GF-D8 (cell line): ENCODE data around the gene BRAF.
"Not testable (repeated sequence)": the region's sequence is repeated elsewhere in the genome, so short reads cannot be mapped to it uniquely, and the experiment has no call there.

Source experiments
- DNase-seq: peaks from one replicate; lab custom pipeline; 2025; lab: John Stamatoyannopoulos, UW

The BRAF gene

DNA sequence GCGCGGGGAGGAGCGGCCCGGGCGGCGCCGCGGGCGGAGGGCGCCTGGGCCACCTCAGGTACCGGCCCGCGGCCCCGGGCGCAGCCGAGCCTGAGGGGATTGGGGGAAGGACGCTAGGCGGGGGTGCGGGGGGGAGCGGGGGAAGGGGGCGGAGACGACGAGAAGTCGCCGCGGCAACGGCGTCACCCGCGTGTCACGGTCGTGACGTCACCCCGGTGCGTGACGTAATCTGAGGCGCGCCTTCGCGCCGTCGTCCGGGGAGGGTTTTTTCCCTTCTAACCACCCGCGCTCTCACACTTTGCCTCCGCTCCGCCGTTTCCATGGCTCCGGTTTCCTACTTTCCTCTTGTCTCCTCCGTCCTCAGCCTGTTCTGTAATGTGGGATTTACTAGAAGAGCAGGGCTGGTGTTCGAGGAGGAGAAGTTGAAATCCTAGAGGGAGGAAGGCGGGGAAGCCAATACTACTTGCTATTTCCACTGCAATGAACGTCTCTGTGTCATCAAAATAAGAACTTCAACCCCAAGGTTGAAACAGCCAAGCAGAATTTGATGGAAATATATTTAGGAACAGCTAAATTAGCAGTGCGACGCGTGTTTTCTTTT, at the start of gene BRAF:
Gene BRAF (minus strand): TSS at position 109 of the 601 bp plus-strand sequence. CDS start 226 bp downstream, outside the sequence.
- DNase-seq = peak; percentile 62

DNA sequence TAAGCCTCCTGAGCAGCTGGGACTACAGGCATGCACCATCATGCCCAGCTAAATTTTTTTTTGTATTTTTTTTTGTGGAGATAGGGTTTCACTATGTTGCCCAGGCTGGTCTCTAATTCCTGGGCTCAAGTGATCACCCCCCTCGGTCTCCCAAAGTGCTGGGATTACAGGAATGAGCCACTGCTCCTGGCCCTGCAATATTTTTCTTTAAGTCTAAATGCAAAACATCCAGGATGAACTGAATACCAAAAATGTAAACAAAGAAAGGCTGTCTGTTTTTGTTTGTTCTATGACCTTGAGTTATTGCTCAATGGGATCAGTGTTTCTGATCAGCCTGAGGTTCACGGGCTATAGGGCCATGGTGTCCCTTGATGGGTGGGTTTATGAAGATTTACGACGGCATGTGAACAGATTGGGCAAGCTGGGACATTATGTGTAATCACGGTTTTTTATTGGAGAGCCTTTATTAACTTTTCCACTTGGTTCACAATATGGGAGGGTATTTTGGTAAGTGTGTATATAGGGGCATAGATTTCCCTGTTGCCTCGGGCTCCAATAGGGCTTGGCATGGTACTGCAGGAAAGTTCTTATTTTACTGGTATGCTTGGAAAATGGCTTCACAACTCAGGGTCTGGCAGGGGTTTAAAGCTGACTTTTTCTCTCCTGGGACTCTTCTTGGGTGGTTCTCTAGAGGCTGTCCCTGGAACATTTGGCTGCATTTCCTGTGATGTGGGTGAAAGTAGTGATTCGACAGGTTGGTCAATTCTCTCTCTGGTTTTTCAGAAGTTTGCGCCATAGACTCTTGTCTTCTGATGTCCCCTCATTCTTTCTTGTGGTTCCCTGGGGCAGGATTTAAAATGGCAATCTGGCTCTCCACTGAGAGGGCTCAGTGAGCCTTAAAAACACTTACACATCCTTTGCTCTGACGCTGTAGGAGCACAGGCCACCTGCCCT, 48.4 kb upstream of the BRAF start:
- peak; percentile 19 for DNase-seq

DNA sequence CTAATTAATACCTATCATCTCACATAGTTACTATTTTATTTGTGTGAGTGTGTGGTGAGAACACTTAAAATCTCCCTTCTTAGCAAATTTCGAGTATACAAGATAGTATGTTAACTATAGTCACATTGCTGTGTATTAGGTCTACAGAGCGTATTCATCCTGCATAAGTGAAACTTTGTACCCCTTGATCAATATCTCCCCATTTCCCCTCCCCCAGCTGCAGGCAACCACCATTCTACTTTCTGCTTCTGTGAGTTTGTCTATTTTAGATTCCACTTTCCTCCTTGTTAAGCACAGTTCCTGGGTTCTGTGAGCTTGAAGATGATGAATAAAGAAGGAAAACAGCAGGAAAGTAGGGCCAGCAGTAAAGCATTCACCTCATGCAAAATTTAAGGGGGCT, 47.6 kb upstream of the BRAF start:
- no peak for DNase-seq

DNA sequence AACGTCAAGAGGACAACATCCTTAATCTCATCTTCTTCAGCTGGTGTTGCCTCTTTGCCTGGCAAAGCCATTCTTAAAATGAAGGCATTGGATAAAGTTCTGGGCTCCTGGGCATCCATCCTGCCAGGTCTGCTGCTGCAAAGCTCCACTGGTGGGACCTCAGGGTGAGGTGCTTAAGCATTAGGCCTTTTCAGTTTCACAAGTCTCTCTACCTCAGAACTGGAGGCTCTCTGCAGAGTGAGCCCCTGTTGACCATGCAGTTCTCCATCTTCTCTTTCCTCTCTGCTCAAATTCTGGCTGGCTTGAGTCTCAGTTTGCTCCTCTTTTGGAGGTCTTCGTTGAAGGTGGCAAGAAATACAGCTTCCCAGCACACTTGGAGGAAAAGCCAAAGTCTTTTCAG, 42.7 kb upstream of the BRAF start:
- DNase-seq = no peak

DNA sequence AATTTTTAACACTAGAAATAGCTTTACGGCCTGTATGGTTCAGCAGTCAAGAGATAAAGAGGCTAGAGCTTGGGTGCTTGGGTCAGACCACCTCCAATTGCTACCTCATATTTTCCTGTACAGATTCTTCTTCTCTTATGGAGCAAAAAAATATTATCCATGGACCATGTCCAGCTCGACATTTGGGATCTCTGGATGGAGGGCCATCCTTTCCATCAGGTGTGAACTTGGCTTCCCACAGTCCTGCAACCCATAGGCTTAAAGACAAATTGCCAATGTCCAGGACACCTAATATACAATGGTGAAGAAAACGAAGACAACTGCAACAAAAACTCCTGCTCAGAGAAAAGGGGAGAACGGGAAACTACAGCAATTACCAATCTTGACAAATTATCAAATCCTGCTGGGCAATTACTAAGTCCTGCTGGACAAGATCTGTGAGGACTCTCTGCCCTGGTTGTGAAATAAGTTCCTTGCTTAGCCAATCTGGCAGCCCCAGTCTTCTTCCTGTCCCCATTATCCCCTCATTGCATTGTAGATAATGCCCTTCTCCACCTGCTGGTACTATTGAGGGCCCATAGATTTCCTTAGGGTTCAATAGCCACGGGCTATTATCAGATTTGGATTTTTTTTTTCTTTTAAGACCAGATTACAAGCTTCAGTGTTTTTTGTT, 42.0 kb upstream of the BRAF start:
- DNase-seq = no peak

DNA sequence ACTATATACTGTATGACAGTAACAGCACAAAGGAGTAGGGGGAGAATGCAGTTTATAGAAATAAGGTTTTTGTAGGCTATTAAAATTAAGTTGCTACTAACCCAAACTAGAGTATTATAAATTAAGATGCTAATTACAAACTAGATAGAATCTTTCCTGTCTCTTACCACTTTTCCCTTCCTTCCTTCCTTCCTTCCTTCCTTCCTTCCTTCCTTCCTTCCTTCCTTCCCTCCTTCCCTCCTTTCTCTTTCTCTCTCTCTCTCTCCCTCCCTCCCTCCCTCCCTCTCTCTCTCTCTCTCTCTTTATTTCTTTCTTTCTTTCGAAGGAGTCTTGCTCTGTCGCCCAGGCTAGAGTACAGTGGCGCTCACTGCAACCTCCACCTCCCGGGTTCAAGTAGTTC, 36.4 kb upstream of the BRAF start:
- DNase-seq = no peak

DNA sequence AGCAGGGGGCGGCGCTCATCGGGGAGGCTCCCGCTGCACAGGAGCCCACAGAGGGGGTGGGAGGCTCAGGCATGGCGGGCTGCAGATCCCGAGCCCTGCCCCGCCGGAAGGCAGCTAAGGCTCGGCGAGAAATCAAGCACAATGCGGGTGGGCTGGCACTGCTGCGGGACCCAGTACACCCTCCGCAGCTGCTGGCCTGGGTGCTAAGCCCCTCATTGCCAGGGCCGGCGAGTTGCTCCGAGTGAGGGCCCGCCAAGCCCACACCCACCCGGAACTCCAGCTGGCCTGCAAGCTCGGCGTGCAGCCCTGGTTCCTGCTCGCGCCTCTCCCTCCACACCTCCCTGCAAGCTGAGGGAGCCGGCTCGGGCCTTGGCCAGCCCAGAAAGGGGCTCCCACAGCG, 32.3 kb upstream of the BRAF start:
- DNase-seq = not testable (repeated sequence)

DNA sequence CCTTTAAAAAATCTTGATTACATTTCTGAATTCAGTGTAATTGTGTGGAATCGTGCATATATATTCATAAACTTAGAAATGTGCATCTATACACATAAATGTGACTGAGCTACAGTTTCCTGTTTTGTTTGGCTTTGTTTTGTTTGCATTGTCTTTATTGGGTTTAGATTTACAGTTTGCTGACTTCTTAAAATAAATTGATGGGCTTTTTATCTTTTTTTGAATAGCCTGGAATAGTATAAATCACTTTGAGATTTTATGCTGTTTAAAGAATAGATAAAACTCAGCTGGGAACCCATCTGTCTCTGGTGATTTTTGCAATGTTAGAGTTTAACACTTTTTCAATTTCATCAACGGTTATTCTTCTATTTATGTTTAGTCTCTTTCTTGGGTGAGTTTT, 21.2 kb upstream of the BRAF start:
- DNase-seq = no peak

DNA sequence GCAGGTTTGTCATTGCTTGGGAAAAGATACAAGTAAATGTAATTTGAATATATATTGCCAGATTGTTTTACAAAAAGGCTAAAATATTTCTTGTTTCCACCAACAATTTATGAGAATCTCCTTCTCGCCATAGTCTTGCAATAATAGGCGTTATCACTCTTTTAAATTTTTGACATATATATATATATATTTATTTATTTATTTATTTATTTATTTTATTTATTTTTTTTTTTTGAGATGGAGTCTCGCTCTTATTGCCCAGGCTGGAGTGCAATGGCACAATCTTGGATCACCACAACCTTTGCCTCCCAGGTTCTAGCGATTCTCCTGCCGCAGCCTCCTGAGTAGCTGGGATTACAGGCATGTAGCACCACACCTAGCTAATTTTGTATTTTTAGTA, 17.5 kb upstream of the BRAF start:
- not testable (repeated sequence) for DNase-seq

DNA sequence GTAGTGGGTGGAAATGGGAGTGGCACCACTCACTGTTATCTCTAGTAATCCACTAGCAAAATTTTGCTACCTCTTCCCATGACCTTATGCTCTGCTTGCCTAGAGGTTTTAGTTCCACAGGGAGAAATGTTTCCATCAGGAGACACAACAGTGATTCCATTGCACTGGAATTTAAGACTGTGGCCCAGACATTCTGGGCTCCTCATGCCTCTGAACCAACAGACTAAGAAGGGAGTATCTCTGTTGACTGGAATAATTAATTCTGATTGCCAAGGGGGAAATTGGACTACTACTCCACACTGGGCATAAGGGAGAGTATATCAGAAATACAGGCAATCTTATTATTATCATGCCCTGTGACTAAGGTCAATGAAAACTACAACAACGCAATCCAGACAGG, 16.2 kb upstream of the BRAF start:
- DNase-seq = no peak

DNA sequence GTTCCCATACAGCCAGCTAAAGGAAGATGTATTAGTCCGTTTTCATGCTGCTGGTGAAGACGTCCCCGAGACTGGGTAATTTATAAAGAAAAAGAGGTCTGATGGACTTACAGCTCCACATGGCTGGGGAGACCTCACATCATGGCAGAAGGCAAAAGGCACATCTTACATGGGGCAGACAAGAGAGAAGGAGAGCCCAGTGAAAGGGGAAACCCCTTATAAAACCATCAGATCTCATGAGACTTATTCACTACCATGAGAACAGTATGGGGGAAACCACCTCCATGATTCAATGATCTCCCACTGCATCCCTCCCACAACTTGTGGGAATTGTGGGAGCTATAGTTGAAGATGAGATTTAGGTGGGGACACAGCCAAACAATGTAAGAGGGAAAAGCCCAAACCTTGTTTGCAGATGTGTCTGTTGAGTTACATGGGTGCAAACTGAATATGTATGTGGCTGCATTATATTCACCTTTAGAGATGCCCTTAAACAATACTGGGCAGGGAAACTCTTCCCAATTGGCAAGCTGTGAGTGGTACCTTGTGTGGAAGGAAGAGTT, 13.1 kb upstream of the BRAF start:
- DNase-seq = no peak

DNA sequence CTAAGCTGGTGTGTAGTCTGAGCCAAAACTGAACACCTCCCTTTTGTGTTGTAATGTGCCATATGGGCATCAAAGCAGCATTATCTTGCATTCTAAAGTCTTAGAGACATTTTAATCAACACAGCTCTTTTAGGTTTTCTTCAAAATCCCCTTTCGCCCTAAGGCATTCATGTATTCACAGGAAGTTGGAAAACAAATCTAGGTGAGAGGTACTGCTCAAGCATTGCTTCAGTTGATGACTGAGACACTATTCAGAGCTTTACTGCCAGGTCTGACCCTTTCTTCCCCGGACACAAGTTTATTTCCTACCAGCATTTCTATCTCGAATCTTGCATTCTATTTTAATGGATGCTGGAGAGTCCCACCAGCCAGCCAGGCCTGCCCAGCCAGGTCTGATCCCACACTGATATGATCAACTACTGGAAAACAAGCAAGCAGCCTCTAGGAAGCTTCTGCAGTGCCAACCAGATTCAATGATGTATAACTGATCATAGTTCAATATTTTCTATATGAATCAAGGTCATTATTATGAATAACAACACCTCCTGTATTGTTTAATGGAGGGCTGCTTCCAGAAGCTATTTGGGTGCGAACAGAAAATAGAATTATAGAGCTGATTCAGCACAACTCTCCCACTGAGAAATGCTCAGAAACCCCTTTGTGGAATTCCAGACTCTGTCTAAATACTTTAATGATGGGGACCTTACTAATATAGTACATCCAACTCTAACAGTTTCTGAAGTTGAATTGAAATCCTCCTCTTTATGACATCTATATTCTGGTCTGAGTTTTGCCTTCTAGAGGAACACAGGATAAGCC, 4.0 kb upstream of the BRAF start:
- DNase-seq = no peak

DNA sequence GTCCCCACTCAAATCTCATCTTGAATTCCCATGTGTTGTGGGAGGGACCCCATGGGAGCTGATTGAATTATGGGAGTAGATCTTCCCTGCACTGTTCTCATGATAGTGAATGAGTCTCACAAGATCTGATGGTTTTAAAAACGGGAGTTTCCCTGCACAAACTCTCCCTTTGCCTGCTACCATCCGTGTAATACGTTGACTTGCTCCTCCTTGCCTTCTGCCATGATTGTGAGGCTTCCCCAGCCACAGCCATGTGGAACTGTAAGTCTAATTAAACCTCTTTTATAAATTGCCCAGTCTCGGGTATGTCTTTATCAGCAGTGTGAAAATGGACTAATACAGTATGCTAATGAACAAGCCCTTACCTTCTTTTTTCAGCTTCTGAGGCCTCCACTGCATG, 3.2 kb upstream of the BRAF start:
- DNase-seq = not testable (repeated sequence)

DNA sequence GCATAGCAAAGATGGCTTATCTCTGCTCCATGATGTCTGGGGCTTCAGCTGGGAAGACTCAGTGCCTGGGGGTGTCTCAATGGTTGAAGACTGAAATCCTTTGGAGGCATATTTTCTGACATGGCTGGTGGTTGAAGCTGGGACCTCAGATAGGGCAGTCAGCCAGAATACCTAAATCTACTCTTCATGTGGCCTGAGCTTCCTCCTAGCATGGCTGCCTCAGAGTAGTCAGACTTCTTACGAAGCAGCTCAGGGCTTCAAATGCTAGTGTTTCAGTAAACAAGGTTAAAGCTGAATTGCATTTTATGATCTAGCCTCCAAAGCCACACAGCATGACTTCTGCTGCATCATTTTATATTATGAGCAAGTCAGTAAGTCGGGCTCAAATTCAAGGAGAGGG, 2.6 kb upstream of the BRAF start:
- DNase-seq = no peak

DNA sequence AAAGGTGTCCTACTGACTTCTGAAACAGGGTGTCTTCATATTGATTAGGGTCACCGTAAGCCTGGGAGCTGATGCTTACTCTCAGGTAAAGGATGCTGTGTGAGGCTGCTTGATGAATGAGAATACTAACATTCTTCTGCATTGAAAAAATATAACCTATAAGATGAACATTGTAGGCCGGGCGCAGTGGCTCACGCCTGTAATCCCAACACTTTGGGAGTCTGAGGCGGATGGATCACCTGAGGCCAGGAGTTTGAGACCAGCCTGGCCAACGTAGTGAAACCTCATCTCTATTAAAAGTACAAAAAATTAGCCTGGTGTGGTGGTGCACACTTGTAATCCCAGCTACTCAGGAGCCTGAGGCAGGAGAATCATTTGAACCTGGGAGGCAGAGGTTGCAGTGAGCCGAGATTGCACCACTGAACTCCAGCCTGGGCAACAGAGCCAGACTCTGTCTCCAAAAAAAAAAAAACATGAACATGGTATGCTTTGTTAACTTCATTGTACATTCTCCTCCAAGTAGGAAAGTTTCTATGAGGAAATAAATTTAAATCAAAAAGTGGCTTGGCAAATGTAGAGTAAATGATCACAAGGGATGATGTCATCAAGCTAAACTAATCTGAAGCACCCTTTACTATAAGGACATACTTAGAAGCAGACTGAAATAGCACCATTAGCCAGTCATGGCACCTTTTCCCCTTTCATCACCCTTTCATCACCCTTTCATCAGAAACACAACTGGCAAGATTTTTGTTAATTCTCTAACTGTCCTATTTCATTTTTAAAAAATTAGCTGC, 1.5 kb upstream of the BRAF start:
- DNase-seq = no peak

DNA sequence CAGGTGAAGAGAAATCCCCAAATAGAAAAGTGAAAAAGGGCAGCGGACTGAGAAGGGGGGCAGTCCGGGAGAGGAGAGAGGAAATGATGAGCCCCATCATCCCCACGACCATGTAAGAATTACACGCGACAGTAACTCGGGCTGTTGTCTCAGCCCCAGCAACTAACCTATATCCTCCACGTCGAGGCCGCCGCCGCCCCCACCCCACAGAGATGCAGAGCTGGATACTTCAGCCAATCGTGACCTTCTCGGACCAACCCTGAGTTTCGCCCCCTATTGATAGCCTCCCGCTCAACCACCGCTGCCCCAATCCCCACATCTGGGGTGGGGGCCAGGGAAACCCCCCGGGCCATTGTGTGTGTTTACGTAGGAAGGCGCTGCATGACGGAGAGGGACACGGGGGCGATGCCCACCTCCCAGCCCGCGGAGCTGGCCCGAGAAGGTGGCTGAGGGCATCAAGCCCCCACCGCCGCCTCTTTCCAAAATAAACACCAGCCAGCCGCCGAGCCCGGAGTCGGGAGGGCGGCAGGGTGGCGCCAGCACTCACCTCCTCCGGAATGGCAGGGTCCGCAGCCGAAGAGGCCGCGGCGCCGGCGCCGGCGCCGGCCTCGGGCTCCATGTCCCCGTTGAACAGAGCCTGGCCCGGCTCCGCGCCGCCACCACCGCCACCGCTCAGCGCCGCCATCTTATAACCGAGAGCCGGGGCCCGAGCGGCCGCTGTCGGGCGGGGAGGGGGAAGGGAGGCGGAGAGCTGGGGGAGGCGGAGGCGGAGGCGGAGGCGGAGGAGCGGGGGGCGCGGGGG, 509 bp downstream of the BRAF start:
- DNase-seq = peak; percentile 10

DNA sequence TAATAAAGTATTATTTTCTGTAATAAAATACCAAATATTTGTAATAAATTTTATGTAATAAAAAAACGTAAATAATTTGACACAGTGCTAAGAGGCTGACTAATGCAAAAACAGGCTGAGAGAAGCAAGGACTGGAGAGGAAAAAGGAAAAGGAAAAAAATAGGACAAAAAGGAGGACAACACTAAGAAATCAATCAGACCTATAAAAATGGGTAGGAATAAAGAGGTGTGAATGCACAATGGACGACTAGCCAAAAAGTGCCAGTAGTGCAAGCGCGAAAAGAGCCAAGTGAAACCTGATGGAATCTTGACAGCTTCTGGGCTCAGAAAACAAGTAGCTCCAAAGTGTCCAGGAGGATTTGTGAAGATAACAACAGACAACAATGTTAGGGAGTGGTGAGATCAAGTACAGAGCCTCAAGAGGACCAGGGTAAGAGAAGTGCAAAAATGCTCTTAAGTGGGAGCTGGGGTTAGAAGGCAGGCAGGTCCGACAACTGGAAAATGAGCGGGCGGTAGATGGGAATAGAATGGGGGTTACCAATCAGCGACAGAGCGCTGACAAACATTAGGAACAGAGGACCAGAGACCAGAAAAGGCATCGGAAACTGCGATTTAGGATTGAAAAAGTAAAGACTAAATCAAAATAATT, 1.2 kb downstream of the BRAF start:
- DNase-seq = no peak

DNA sequence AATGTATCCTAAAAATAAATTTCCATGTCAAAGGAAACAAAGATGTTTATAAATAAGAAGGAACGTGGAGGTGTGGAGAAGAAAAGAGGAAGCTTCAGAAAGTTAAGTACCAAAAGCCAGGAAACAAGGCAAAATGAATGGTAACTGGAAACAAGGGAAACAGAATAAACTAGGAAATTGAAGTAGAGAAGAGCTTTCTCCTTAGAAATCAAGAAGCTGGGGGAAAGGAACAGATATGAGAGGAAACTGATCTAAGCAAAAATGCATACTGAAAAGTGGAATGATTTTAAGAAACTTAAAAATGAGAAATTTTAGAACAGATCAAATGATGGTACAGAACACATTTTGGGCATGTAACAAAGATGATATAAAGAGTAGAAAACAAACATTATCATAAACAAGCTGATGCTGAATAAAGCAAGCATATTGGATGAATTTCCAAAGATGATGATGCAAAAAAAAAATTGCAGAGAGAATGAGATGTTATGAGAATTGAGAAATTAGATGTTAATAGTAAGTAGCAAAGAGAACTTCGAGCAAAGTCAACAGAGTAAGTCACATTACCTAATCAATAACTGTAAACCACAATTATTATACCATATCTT, 1.9 kb downstream of the BRAF start:
- DNase-seq = no peak

DNA sequence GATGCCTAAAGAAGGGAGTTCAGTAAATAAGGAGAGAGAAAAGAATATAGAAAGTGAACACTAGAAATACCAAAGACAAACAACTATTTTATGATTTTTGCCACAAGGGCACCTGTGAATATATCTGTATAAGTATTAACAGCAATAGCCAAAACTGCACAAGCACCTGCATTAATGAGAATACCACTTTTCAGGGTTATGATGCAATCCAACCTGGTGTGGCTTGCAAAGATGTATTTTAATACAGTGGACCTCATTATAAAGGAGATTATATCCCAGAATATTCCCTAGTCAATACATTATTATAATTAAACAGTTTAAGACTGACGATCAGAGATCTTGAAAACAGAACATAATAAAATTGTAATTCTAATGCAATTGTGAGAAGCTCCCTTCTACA, 4.0 kb downstream of the BRAF start:
- DNase-seq = no peak
